Lower lobe of right lung (tissue), 2 donors: ENCODE results near the gene SF3A2. TPM values are rescaled to one million over a fixed set of nuclear protein-coding genes. Genes with fewer than 3 reads are reported as not detected.
A peak's percentile ranks its signal among the peaks of the same experiment; 100 is the strongest.
"Not testable (repeated sequence)": the region's sequence is repeated elsewhere in the genome, so short reads cannot be mapped to it uniquely, and the experiment has no call there.

ENCODE experiments used
- ATAC-seq, 2 donors: fragments of 200-7000 bp; cut with Tn5 transposase; one replicate each; pipeline ENCODE4 v1.9.1; 2020 to 2022; ENCODE audit warnings: mild to moderate bottlenecking in 2 of 2, moderate library complexity in 2 of 2
- DNase-seq: peaks from one replicate; pipeline ENCODE4 v3.0.0-alpha.2; 2020
- H3K27ac ChIP-seq: fragments of 200-600 bp; one replicate; pipeline ENCODE4 v1.8.0; 2022
- H3K27me3 ChIP-seq: fragments of 200-600 bp; one replicate; pipeline ENCODE4 v1.8.0; 2022; ENCODE audit warnings: low read depth
- H3K36me3 ChIP-seq: fragments of 200-600 bp; one replicate; pipeline ENCODE4 v1.8.0; 2022; ENCODE audit warnings: mild to moderate bottlenecking
- H3K4me1 ChIP-seq: fragments of 200-600 bp; one replicate; pipeline ENCODE4 v1.8.0; 2022
- H3K4me3 ChIP-seq: fragments of 200-600 bp; one replicate; pipeline ENCODE4 v1.8.0; 2022; ENCODE audit warnings: mild to moderate bottlenecking
- H3K9me3 ChIP-seq: fragments of 200-600 bp; one replicate; pipeline ENCODE4 v1.8.0; 2022
- intact Hi-C: fragments of 100-400 bp; cut with DNase I; formaldehyde crosslinking; loops from one replicate; pipeline ENCODE4 v1.11.0; 2022
- total RNA-seq: library from RNA; stranded (reverse); fragmentation: NEBNext Ultra II Directional; extraction: Animal tissue kit (Norgen Biotek cat#: 25700); gene quantifications from one replicate; pipeline ENCODE4 v1.2.1, GENCODE V29; 2021
- TF ChIP-seq, protein P1 (sequence below): fragments of 200-600 bp; IDR thresholded peaks from one replicate; pipeline ENCODE4 v1.8.0; 2022; ENCODE audit warnings: antibody characterized with exemption, mild to moderate bottlenecking
- donor health status: DM: no; HTN: yes; CAD: no; lungs with severe emphysema.

Gene SF3A2
- total RNA-seq, 1 donor from 2014 or later = 55.6 TPM

GRCh38 chr19:2275588-2276428 is 39.2 kb downstream of the SF3A2 start:
- DNase-seq = no peak
- Histone ChIP-seq H3K27ac (peak overlapping the region; percentile 6), H3K27me3 (no peaks in the 10 kb centered on the region), H3K36me3 (peaks cover 47% of the 10 kb centered on the region), H3K9me3 (no peaks in the 10 kb centered on the region), H3K4me3 (no peak overlapping the region), H3K4me1 (peaks cover 52% of the 10 kb centered on the region)
- no peak for ATAC-seq
- TF ChIP-seq, protein P1, sequence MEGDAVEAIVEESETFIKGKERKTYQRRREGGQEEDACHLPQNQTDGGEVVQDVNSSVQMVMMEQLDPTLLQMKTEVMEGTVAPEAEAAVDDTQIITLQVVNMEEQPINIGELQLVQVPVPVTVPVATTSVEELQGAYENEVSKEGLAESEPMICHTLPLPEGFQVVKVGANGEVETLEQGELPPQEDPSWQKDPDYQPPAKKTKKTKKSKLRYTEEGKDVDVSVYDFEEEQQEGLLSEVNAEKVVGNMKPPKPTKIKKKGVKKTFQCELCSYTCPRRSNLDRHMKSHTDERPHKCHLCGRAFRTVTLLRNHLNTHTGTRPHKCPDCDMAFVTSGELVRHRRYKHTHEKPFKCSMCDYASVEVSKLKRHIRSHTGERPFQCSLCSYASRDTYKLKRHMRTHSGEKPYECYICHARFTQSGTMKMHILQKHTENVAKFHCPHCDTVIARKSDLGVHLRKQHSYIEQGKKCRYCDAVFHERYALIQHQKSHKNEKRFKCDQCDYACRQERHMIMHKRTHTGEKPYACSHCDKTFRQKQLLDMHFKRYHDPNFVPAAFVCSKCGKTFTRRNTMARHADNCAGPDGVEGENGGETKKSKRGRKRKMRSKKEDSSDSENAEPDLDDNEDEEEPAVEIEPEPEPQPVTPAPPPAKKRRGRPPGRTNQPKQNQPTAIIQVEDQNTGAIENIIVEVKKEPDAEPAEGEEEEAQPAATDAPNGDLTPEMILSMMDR = no peak
- intact Hi-C loops = no loop called here

- intact Hi-C loops = no loop called here
- peaks cover 46% of the 10 kb centered on the region for H3K4me1 ChIP-seq
- no peaks in the 10 kb centered on the region for H3K27me3 ChIP-seq
Observed at GRCh38 chr19:2276429-2276986, 39.9 kb downstream of the SF3A2 start.

DNA sequence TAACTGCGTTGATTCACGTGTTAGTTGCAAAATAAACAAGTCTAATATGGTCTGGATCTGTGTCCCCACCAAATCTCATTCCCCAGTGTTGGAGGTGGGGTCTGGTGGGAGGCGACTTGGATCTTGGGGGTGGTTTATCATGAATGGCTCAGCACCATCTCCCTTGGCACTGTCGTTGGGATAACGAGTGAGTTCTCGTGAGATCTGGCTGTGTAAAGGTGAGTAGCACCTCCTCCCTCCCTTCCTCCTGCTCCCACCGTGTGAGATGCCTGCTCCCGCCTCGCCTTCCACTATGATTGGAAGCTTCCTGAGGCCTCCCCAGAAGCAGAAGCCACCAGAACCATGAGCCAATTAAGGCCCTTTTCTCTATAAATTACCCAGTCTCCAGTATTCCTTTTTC is 40.5 kb downstream of the SF3A2 start:
- H3K4me1 ChIP-seq = peaks cover 46% of the 10 kb centered on the region
- intact Hi-C loops = no loop called here
- H3K36me3 ChIP-seq = peaks cover 36% of the 10 kb centered on the region
- ATAC-seq (no peak), DNase-seq (no peak)
- no peaks in the 10 kb centered on the region for H3K9me3 ChIP-seq
- H3K4me3 ChIP-seq = no peak overlapping the region
- H3K27ac ChIP-seq = no peak overlapping the region
- no peaks in the 10 kb centered on the region for H3K27me3 ChIP-seq
- TF ChIP-seq, protein P1 = no peak

More at GRCh38 chr19:2276429-2276986, 39.9 kb downstream of the SF3A2 start:
- no peak overlapping the region for H3K4me3 ChIP-seq
- no peak for ATAC-seq
- H3K36me3 ChIP-seq = peaks cover 42% of the 10 kb centered on the region
- H3K27ac ChIP-seq = peak overlapping the region; percentile 6
- H3K9me3 ChIP-seq = no peaks in the 10 kb centered on the region
- DNase-seq = no peak
- TF ChIP-seq, protein P1 = no peak

DNA sequence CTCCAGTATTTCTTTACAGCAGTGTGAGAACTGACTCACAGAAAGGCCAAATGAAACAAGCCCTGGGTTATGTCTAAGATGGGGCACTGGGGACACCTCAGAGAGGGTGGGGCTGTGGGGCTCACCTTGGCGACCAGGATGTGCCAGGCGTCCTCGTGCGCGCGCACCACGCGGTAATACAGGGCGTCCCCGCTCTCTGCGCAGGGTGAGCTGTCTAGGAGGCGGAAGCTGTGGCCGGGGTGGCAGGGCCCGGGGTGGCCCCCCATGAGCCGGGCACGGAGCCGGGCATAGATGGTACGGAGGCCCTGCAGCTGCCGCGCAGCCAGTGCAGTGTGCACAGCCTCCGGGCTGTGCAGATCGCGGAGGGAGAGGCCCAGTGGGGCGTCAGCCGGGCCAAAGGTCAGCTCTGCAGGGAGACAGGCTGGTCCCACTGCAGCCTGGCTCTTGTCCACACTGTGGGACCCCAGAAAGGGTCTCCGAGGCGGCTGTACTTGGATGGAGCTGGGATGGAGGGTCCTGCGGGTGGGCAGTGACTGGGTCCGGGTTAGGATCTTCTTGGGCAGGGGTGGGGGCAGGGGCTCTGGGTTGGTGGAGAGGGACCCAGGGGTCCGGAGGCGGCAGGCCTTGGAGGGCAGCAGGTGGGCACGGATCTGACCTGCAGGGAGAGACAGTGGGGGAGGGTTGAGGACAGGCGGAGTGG is 42.0 kb downstream of the SF3A2 start:
- DNase-seq = no peak
- Histone ChIP-seq H3K4me1 (peaks cover 41% of the 10 kb centered on the region), H3K27me3 (no peaks in the 10 kb centered on the region), H3K9me3 (no peaks in the 10 kb centered on the region), H3K27ac (no peak overlapping the region), H3K36me3 (peaks cover 22% of the 10 kb centered on the region), H3K4me3 (no peak overlapping the region)
- intact Hi-C loops = no loop called here
- TF ChIP-seq, protein P1 = no peak
- ATAC-seq = no peak

DNA sequence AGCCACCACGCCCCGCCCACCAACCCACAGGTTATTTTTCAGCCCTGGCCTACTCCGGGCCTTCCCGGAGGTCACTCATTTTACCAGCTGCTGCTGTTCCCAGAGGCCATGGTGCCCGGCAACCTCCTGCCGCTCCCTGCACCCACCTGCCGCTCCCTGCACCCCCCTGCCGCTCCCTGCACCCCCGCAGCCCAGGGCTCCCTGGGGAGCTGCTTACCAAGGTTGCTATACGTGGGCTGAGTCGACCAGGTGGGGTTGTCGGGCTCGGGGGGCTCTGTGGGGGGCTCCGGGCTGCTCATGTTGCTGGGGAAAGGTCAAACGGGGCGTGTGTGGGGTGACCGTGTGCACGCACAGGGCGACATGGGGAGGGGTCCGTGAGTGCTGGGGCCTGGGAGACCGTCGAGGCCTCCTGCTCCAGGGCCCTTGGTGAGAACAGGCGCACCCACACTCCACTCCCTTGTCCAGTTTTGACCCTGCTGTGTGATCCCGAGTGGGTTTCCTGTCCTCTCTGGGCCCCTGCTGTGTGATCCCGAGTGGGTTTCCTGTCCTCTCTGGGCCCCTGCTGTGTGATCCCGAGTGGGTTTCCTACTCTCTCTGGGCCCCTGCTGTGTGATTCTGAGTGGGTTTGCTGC is 44.1 kb downstream of the SF3A2 start:
- Histone ChIP-seq H3K27ac (no peak overlapping the region), H3K4me1 (peaks cover 22% of the 10 kb centered on the region), H3K36me3 (peaks cover 16% of the 10 kb centered on the region), H3K4me3 (no peak overlapping the region), H3K9me3 (no peaks in the 10 kb centered on the region), H3K27me3 (no peaks in the 10 kb centered on the region)
- TF ChIP-seq, protein P1 = no peak
- ATAC-seq (no peak), DNase-seq (no peak)
- intact Hi-C loops = no loop called here

- ATAC-seq = peak in 1 of 2 donors; percentile 3
- H3K27me3 ChIP-seq, H3K36me3 ChIP-seq, DNase-seq, H3K9me3 ChIP-seq, intact Hi-C loops: not testable (repeated sequence)
- Histone ChIP-seq H3K4me1 (peaks cover 16% of the 10 kb centered on the region), H3K27ac (peak overlapping the region; percentile 78), H3K4me3 (peak overlapping the region; percentile 45)
Observed at GRCh38 chr19:2281265-2282061, 44.8 kb downstream of the SF3A2 start.
